Measurements from ENCODE around the gene METTL25B. TPM values are rescaled to one million over a fixed set of nuclear protein-coding genes. Genes with fewer than 3 reads are reported as not detected.

The METTL25B gene
- total RNA-seq (2013; cell fraction: nucleolus; rRNA removed) = 26.5 and 31.8 TPM in 2 replicates
- total RNA-seq (2014; rRNA removed) = 19.8 and 22.0 TPM in 2 replicates
- 12.7 and 13.6 TPM in 2 replicates for total RNA-seq (2014; rRNA removed; fragmentation: Illumina TruSeq; extraction: Trizol)
- total RNA-seq (2021) = 22.2 and 25.2 TPM in 2 replicates
- polyA plus RNA-seq (2011; ENCODE audit: low read depth) = 12.3 TPM
- 10.3 and 15.2 TPM in 2 replicates for polyA plus RNA-seq (2011; rRNA removed)
- polyA plus RNA-seq (2011; cell fraction: cytosol; rRNA removed) = 18.7 and 22.6 TPM in 2 replicates
- polyA plus RNA-seq (2011; cell fraction: nucleus; rRNA removed) = 39.4 and 44.7 TPM in 2 replicates
- polyA plus RNA-seq (2012) = 19.4 and 23.9 TPM in 2 replicates
- 11.8 and 14.4 TPM in 2 replicates for polyA plus RNA-seq (2014; fragmentation: Illumina TruSeq; extraction: Trizol)
- polyA plus RNA-seq (2014; fragmentation: Nextera tagmentation; extraction: Ambion mirVana) = 1 to 10 TPM; 5.9 to 8.6 TPM
- polyA plus RNA-seq (2014; rRNA removed) = 23.5 and 25.7 TPM in 2 replicates
- polyA plus RNA-seq (2016; fragmentation: Nextera tagmentation; extraction: Ambion mirVana) = 10 to 100 TPM; 11.7 to 12.2 TPM
- 10.2 and 16.9 TPM in 2 replicates for polyA minus RNA-seq (2011; rRNA and poly(A)+ RNA removed)
- 4.0 and 6.3 TPM in 2 replicates for polyA minus RNA-seq (2011; cell fraction: cytosol; rRNA and poly(A)+ RNA removed)
- 11.7 and 16.2 TPM in 2 replicates for polyA minus RNA-seq (2011; cell fraction: nucleus; rRNA and poly(A)+ RNA removed)
- percentile 70 among the genes with signal in this experiment for Bru-seq, nascent RNA
- percentile 72 among the genes with signal in this experiment for BruChase-seq, experiment 1, labeled RNA remaining after a 6-hour chase
- BruChase-seq, experiment 2, labeled RNA remaining after a 2-hour chase = percentile 70 among the genes with signal in this experiment
- long read RNA-seq, experiment 1, partial matches to known transcripts = 0 of 4 reads
- long read RNA-seq, experiment 1, other reads (novel, unspliced or antisense) = 4 of 4 reads
- long read RNA-seq, experiment 2, partial matches to known transcripts = 3 of 10 reads
- long read RNA-seq, experiment 2, other reads (novel, unspliced or antisense) = 5 of 10 reads

GRCh38 chr1:156727926-156728598 lies at the start of gene METTL25B:
TSS of gene METTL25B (plus strand) at chr1:156728469. CDS start at chr1:156729105, 636 bp downstream.
- BruUV-seq (replicated peaks) = TSS peak; percentile 68
- peak within 1 kb of the TSS; percentile 99 for H3K4me2 ChIP-seq (ENCODE audit: control insufficient read depth, insufficient read depth)
- FAIRE-seq (peak; percentile 90), DNase-seq (ENCODE audit: low read depth, low spot score) (no peak), ATAC-seq (peak; percentile 80)
- CTCF ChIA-PET = interaction anchor here (0.6 to 11.2 kb wide), 25 partner anchors 9 to 312 kb away, joined by 3 to 433 read pairs (median 11); partner anchors contain the start of genes CRABP2, HDGF, INSRR and MRPL24
- no peaks in the 10 kb centered on the region for H3K9me3 ChIP-seq (replicated peaks; ENCODE audit: control insufficient read depth, insufficient read depth, low read length)
- POLR2A ChIA-PET = interaction anchor here (0.5 to 7.0 kb wide), 20 partner anchors 8 to 872 kb away, joined by 3 to 75 read pairs (median 5); partner anchors contain the start of genes HDGF, MRPL24, NAXE and PRCC
- peaks cover 10 to 18% of the 10 kb centered on the region in 2 experiments for H3K36me3 ChIP-seq (ENCODE audit: control insufficient read depth in 2 of 2, insufficient read depth in 2 of 2, low read length in 1 of 2)
- H4K20me1 ChIP-seq (ENCODE audit: control insufficient read depth, insufficient read depth) = peaks cover 7% of the 10 kb centered on the region
- H3K9ac ChIP-seq (ENCODE audit: control insufficient read depth, insufficient read depth, low read length) = peak within 1 kb of the TSS; percentile 98
- RAD21 ChIA-PET (ENCODE audit: unreplicated experiment) = interaction anchor here (0.5 to 7.1 kb wide), 16 partner anchors 11 to 163 kb away, joined by 3 to 173 read pairs (median 21); partner anchors contain the start of genes HDGF, INSRR, MRPL24 and NTRK1
- H3K27me3 ChIP-seq (replicated peaks in 1 of 2; ENCODE audit: control insufficient read depth in 2 of 2, insufficient read depth in 2 of 2, low read length in 1 of 2) = no peaks in the 10 kb centered on the region
- SMC1A ChIA-PET (ENCODE audit: uncharacterized antibody, unreplicated experiment) = interaction anchor here (0.8 to 10.0 kb wide), 18 partner anchors 13 to 271 kb away, joined by 3 to 168 read pairs (median 24); partner anchors contain the start of genes HDGF, INSRR, MRPL24 and NTRK1
- H2AFZ ChIP-seq (ENCODE audit: control insufficient read depth, low read depth, low read length) = peak within 1 kb of the TSS; percentile 76
- WGBS (ENCODE audit: insufficient coverage, insufficient replicate concordance, low lambda C conversion rate, missing lambda C conversion rate) = under 1% methylated on average over 37 of the region's 46 CpGs
- peak within 1 kb of the TSS; percentile 100 for H3K4me3 ChIP-seq
- in situ Hi-C loops (cut with MboI) (no loop called here), intact Hi-C loops (cut with micrococcal nuclease; ENCODE audit: unreplicated experiment) (loop anchor here (1.0 to 10.0 kb wide), 5 partner anchors 13 to 103 kb away; partner anchors contain the start of genes MRPL24 and PRCC)
- H3K79me2 ChIP-seq (ENCODE audit: control insufficient read depth, insufficient read depth, low read length) = peaks cover 69% of the 10 kb centered on the region
- H3K27ac ChIP-seq (ENCODE audit: control insufficient read depth, insufficient read depth) = peak within 1 kb of the TSS; percentile 91
- H3K4me1 ChIP-seq (ENCODE audit: control insufficient read depth, insufficient read depth, low read length) = peaks cover 13% of the 10 kb centered on the region
- TF ChIP-seq EZH2 (IDR thresholded peaks at IDR 0.05; ENCODE audit: borderline replicate concordance, control insufficient read depth, low read depth, low read length) (no peak), ZBTB11 (CRISPR knock-in tag; IDR thresholded peaks at IDR 0.05) (peak; percentile 41; the same call in 1 of the 2 replicates), HDGF (IDR thresholded peaks at IDR 0.05) (no peak), POLR2AphosphoS5 (IDR thresholded peaks at IDR 0.05; ENCODE audit: low read length) (peak; percentile 84; the same call in 1 of the 2 replicates), BRCA1 (IDR thresholded peaks at IDR 0.05; ENCODE audit: low read depth, low read length) (no peak), CBX3 (IDR thresholded peaks at IDR 0.05; ENCODE audit: borderline replicate concordance, low read depth) (no peak), MEF2A (IDR thresholded peaks at IDR 0.05; ENCODE audit: insufficient read depth, low read depth, low read length) (no peak), LARP7 (IDR thresholded peaks at IDR 0.05) (no peak), BACH1 (IDR thresholded peaks at IDR 0.05; ENCODE audit: borderline replicate concordance) (no peak; the same call in 1 of the 2 replicates)

All from GM12878 (cell line).